Astrocyte (in vitro differentiated cells and primary cell): ENCODE results near the gene TRNAU1AP.

ENCODE experiments used
- EZH2 ChIP-seq: IDR thresholded peaks from 2 replicates; pipeline ENCODE4 v1.6.1; 2012; ENCODE audit warnings: mild to moderate bottlenecking, low read length, inconsistent platforms; ENCODE audit not compliant: insufficient read depth
- TF ChIP-seq, protein P1 (sequence below): IDR thresholded peaks from 2 replicates; pipeline ENCODE4 v1.5.1; 2011; ENCODE audit warnings: low read depth, mild to moderate bottlenecking, inconsistent platforms, low read length, moderate library complexity; ENCODE audit not compliant: insufficient read depth

DNA sequence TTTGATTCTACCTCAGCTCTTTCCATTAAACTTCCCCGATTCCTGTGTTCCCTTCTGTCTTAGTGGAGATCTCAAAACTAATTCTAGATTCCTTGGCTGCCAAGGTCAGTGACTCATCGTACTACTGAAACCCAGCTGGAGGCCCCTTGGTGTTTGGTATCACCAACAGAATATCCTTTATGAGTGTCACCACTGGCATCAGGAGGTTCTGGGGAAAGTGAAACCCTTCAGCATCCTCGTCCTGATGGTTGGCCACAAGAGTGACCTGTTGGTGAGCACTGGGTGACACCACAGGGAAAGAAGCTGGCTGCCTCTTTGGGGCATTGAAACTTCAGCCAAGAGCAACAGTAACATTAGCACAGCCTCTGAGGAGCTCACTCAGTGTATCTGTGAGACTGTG is 48.8 kb downstream of the TRNAU1AP start:
- TF ChIP-seq, protein P1, sequence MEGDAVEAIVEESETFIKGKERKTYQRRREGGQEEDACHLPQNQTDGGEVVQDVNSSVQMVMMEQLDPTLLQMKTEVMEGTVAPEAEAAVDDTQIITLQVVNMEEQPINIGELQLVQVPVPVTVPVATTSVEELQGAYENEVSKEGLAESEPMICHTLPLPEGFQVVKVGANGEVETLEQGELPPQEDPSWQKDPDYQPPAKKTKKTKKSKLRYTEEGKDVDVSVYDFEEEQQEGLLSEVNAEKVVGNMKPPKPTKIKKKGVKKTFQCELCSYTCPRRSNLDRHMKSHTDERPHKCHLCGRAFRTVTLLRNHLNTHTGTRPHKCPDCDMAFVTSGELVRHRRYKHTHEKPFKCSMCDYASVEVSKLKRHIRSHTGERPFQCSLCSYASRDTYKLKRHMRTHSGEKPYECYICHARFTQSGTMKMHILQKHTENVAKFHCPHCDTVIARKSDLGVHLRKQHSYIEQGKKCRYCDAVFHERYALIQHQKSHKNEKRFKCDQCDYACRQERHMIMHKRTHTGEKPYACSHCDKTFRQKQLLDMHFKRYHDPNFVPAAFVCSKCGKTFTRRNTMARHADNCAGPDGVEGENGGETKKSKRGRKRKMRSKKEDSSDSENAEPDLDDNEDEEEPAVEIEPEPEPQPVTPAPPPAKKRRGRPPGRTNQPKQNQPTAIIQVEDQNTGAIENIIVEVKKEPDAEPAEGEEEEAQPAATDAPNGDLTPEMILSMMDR = no peak
- no peak for TF ChIP-seq EZH2
